Putamen (tissue), 1 donor: ENCODE measurements around the gene OXNAD1.

Experiments used
- DNase-seq: peaks from one replicate; pipeline ENCODE4 v3.0.0-alpha.2; 2016; ENCODE audit warnings: low spot score

Gene OXNAD1

DNA sequence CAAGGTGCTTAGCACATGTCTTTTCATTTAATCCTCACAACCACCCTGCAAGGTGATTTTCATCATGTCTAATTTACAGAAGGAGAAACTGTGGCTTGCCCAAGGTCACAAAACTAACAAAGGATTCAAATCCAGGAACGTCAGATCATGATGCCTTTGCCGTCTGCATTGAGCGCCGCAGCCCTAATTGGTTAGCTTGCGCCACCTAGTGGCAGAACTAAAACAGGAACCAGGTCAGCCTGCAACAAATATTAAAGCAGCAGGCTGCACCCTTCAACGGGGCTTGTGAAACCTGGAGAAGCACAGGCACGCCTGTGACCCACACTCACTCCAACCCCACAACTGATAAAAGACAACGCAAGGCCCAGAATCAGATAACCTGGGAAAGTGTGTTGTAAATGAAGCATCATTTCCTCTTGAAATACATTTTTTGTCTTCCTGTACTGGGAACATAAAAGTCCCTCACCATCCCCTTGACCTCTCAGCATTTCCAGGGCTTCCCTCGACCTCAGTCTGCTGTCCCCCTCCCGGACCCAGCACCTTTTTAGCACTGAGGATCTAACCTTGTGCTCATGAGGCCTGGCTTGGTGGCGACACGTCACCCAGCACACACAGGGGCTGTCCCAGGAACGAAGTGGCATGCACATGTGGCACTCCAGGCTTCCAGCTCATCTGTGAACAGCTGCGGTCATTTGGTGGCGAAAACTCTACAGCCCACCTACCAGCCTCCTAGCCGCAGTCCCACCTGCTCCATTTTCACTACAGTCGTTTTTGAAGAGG lies 17.5 kb upstream of the OXNAD1 start:
- peak; percentile 86 for DNase-seq

- peak; percentile 76 for DNase-seq
These were observed 16.5 kb upstream of the OXNAD1 start for GRCh38 chr3:16248556-16248955.

DNA sequence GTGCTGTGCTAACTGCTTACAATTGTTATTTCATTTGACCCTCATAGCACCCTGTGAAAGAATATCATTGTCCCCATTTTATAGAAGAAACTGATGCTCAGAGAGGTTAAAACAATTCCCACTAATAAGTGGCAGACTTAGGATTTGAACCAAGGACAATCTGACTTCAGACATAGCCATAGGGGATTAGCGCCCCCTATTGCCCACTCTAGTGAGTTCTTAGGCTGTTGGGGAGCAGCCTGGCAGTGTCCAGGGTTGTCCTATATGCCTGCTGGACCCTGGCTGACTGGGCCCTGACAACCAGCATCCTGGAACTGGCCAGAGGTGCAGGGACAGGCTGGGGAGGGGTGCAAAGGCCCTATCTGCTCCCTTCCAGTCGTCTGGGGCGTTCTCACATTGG lies 15.7 kb upstream of the OXNAD1 start:
- no peak for DNase-seq

- DNase-seq, result no peak
These were observed 15.1 kb upstream of the OXNAD1 start for GRCh38 chr3:16249886-16250285.

DNA sequence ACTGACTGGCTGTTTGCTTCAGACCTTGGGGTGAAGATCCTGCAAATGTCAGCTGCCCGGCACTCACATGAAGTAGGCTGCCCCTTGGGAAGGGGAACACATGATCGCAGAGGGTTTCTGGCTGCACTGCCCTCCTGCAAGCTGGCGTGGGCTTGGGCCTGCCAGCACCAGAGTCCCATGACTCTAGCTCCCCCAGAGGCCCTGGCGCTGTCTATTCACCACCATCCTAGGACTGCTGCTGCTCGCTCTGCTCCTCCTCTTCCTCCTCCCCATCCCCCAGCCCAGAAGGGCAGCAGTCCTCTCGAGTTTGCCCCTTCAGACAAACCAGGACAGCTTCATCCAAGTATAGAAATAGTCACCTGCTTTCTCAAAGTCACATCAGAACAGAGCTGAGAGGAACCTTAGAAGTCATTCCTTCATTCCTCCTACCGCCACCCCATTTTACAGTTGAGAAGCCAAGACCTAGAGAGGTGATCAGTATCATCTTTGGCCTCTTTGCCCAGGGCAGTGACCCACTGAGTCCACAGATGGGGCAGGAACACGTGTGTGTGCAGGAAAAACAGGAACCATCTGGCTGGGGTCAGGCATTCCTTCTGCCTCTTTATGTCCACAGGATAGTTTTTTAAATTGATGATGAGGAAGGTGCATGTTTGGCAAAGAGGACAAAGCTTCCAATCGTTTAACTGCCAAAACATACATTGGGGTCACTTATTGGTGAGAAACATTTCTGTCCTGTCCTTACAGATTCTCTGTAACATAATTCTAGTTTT lies 13.5 kb upstream of the OXNAD1 start:
- no peak for DNase-seq

GRCh38 chr3:16252243-16252978 lies 12.6 kb upstream of the OXNAD1 start:
- DNase-seq, result no peak

DNA sequence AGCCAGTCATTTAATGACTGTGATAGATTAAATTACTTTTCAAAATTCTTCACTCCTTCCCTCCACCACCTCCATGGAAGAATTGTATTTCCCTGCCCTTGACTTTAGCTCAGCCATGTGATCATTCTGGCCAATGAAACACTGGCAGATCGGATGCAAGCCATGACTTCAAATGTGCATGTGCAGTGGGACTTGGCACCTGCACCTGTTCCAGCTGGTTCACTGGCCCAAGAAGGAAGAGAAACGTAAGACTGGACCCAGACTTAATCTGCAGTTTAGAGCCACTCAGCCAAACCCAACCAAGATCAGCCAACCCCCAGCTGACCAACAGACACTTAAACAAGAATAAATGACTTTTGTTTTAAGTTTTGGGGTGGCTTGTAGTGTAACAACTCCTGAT lies 12.0 kb upstream of the OXNAD1 start:
- DNase-seq, result no peak

DNA sequence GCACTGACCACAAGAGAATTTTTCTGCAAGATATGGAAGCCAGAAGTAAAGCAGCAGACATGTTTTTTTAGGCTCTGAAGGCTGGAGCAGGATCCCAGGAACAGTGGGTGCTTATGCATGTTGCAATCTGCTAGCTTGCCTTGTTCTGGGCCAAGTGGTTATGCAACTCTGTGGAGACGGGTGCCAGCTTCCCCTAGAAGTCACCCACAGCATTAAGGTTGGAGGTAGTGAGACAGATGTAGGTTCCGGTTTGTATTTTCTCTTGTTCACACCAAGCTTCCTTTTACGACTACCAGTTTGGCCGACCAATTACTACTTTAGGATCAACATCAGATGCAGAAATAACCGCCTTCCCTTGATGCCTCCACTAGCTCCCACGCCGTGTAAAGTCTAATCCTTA lies 11.4 kb upstream of the OXNAD1 start:
- DNase-seq, result peak; percentile 61

- no peak for DNase-seq
These were observed 10.1 kb upstream of the OXNAD1 start for GRCh38 chr3:16254916-16255315.

GRCh38 chr3:16255326-16255725 lies 9.7 kb upstream of the OXNAD1 start:
- DNase-seq, result no peak

GRCh38 chr3:16255726-16256125 lies 9.3 kb upstream of the OXNAD1 start:
- no peak for DNase-seq

DNA sequence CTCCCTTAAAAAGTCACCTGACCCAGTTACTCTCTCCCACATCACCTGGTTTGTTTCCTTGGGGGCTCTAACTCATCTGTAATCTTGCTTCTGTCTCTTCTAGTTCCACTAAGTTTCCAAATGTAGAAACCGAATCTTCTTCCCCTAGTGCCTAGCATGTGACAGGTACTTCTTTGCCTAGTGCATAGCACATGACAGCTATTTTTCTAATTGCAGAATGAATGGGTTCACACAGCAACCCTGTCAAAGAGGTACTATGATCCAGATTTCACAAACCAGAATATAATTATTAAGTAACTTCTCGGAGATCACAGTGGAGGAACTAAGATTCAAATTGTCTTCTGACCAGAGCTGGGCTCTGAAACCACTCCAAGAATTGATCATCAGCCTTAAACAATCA lies 7.7 kb upstream of the OXNAD1 start:
- no peak for DNase-seq

DNA sequence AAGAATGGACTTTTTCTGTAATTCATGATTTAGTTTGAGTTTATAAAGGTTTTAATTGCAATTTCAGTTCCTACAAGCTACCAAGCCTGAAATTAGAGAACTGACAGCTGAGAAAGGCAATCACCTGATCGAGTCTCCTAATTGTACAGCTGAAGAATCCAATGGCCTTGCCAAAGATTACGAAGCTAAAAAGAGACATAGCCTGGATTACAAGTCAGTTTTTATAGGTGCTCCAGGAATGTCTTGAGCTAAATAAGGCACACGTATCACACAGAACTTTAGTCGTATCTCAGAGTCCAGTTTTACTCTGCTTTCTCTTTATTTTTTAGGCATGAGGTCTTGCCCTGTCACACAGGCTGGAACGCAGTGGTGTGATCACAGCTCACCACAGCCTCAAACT lies 6.8 kb upstream of the OXNAD1 start:
- no peak for DNase-seq

DNA sequence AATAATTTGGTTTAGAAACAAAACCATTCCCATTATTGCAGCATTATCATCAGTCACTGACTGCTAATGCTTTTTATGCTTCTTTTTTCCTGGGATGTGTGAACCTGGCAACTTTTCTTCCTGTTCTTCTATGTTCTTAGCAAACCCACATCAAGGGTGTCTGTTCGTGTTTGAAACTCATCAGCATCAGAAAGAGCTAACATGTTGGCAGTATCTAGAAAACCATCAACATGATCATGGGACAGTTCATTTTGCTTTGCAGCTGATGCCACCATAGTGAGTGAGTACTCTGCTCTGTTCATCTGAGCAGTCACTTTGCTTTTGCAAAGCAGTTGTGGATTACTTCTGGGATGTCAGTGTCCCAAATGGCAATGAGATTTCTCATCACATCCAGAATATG lies 6.1 kb upstream of the OXNAD1 start:
- no peak for DNase-seq

GRCh38 chr3:16260046-16260445 lies 5.0 kb upstream of the OXNAD1 start:
- no peak for DNase-seq

DNA sequence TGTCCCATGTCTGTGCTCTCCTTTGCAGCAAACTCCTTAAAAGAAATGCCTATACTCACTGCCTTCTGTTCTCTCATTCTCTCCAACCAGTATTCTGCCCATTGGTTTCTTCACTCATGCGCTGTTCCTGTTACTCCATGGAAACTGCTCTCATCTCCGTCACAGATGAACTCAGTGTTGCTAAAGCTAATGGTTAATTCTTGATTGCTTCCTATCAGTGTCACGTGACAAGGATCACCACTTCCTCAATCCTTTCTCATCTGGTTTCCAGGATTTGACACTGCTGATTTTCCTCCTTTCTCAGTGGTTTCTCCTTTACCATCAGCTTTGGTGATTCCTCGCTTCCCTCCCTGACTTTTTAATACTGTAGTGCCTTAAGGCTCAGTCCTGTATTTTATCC lies 2.8 kb upstream of the OXNAD1 start:
- DNase-seq, result no peak

DNA sequence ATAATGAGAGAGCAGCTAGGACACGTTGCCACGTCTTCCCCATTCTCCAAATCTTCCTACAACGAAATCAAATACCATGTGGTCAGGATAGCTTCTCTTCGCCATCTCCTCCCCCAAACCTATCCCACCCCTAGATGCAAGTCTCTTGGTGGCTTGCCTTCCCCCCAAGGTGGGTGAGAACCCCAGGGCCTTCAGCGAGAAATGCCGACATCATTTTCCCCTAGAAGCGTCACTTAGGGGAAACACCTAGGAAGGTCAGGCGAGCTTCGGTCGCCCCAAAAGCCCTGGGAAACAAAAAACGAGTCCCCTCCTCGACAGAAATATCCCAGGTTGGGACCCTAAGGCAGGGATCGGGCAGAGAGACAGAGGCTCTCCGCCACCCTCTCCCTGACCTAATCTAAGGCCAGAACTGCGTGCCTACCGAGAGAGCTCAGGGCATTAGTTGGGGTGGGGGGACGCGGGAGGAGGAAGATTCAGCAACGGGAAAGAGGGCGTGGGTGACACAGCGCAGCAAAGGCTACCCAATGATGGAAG lies 771 bp upstream of the OXNAD1 start:
- DNase-seq, result no peak

- DNase-seq, result no peak
These were observed 409 bp downstream of the OXNAD1 start for GRCh38 chr3:16265455-16265786.

DNA sequence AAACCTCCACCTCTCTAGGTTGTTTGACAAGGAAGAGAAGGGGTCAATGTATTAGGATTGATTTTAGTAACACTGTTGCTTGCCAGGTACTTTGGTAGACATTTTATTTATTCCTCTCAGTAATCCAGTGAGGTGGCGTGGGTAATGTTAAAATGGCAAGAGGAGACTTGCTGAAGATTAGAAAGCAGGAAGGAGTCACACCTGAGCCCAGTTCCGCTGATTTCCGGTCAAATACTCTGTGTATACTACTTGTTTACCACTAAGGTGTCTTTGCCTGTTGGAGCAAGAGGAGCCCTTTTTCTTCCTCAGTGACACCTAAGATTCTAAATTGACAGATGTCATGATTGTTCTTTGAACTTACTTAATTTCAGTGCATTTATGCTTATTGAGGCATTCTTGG lies 1.7 kb downstream of the OXNAD1 start:
- no peak for DNase-seq

DNA sequence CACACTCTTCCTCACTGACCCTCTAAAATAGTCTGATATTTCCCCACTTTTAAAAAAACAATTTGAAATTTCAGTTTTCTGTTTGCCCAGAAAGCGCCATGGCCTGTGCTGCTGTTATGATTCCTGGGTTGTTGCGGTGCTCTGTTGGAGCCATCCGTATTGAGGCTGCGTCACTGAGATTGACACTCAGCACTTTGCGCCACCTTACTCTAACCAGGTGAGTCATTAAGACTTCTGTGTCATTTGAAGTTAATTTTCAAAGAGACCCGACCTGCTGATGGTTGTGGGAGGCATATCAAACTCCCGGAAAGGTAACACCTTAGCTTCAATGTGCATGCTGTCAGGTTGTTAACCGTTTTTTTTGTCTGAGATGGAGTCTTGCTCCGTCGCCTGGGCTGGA lies 5.8 kb downstream of the OXNAD1 start:
- DNase-seq, result no peak

GRCh38 chr3:16272588-16272987 lies 7.6 kb downstream of the OXNAD1 start:
- DNase-seq, result no peak

DNA sequence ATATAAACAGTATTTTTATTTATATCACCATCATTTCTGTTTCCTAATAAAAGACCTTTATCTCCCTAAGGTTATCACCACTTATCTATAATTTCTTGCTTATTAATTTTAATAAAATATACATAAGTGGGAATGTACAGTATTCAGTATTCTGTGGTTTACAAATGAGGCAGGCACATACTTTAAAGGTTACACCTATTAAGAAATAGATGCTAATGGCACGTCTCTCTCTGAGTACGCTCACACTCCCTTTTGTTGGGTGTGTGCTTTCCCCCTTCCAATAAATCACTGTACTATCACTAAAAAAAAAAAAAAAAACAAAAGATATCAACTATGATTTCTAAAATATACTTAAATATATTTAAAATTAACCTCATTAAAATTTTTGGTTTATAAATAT lies 8.9 kb downstream of the OXNAD1 start:
- DNase-seq, result no peak

- no peak for DNase-seq
These were observed 12.5 kb downstream of the OXNAD1 start for GRCh38 chr3:16277471-16277870.
